Right atrium auricular region (tissue), 2 donors: ENCODE data around the gene ZBTB49. TPM values are rescaled to one million over a fixed set of nuclear protein-coding genes. Genes with fewer than 3 reads are reported as not detected.
"Not testable (repeated sequence)": the region's sequence is repeated elsewhere in the genome, so short reads cannot be mapped to it uniquely, and the experiment has no call there.

Experiments used
- DNase-seq: peaks from one replicate; pipeline ENCODE4 v3.0.0-alpha.2; 2019; ENCODE audit warnings: low spot score
- H3K27ac ChIP-seq, 2 donors: fragments of 200-600 bp; sonication (generic); 1 replicate in 1 of 2; 2 replicates in 1 of 2; pipeline ENCODE4 v1.5.1; 2016 to 2019
- H3K27me3 ChIP-seq, 2 donors: fragments of 200-600 bp; sonication (generic); one replicate each; pipeline versions ENCODE4 v1.5.1 to v1.6.0; 2017 to 2019
- H3K36me3 ChIP-seq: fragments of 200-600 bp; sonication (generic); one replicate; pipeline ENCODE4 v1.5.1; 2016
- H3K4me1 ChIP-seq, 2 donors: fragments of 200-600 bp; sonication (generic); one replicate each; pipeline versions ENCODE4 v1.5.1 to v1.6.0; 2017 to 2019
- H3K4me3 ChIP-seq, 2 donors: fragments of 200-600 bp; sonication (generic); 1 replicate in 1 of 2; 2 replicates in 1 of 2; pipeline ENCODE4 v1.5.1; 2017 to 2019; ENCODE audit warnings: mild to moderate bottlenecking in 1 of 2, moderate library complexity in 1 of 2
- H3K9me3 ChIP-seq, 2 donors: fragments of 200-600 bp; sonication (generic); one replicate each; pipeline ENCODE4 v1.5.1; 2019
- total RNA-seq, 2 donors: library from RNA; depleted of rRNA; stranded (reverse); fragments of >200 nt; gene quantifications; one replicate each; pipeline ENCODE4 v1.1.0, GENCODE V29; 2016
- TF ChIP-seq, protein P1 (sequence below), 2 donors: fragments of 200-600 bp; sonication (generic); IDR thresholded peaks; one replicate each; pipeline ENCODE4 v1.5.1; 2019; ENCODE audit warnings: antibody characterized with exemption in 2 of 2

ZBTB49 gene
- total RNA-seq, 2 donors from 2014 or later: 4.7 to 12.9 TPM

- DNase-seq: no peak
- Histone ChIP-seq H3K4me1 (no peaks in the 10 kb centered on the region), H3K27me3 (no peaks in the 10 kb centered on the region), H3K36me3 (no peaks in the 10 kb centered on the region), H3K27ac (no peak overlapping the region), H3K9me3 (no peaks in the 10 kb centered on the region), H3K4me3 (no peak overlapping the region)
- TF ChIP-seq, protein P1, sequence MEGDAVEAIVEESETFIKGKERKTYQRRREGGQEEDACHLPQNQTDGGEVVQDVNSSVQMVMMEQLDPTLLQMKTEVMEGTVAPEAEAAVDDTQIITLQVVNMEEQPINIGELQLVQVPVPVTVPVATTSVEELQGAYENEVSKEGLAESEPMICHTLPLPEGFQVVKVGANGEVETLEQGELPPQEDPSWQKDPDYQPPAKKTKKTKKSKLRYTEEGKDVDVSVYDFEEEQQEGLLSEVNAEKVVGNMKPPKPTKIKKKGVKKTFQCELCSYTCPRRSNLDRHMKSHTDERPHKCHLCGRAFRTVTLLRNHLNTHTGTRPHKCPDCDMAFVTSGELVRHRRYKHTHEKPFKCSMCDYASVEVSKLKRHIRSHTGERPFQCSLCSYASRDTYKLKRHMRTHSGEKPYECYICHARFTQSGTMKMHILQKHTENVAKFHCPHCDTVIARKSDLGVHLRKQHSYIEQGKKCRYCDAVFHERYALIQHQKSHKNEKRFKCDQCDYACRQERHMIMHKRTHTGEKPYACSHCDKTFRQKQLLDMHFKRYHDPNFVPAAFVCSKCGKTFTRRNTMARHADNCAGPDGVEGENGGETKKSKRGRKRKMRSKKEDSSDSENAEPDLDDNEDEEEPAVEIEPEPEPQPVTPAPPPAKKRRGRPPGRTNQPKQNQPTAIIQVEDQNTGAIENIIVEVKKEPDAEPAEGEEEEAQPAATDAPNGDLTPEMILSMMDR (IDR thresholded peaks at IDR 0.05): no peak
Observed at GRCh38 chr4:4347585-4347984, 57.5 kb downstream of the ZBTB49 start.

- not testable (repeated sequence) for H3K9me3 ChIP-seq, H3K4me3 ChIP-seq, DNase-seq, H3K36me3 ChIP-seq, H3K27ac ChIP-seq, H3K4me1 ChIP-seq, H3K27me3 ChIP-seq
Observed at GRCh38 chr4:4348585-4348984, 58.5 kb downstream of the ZBTB49 start.

DNA sequence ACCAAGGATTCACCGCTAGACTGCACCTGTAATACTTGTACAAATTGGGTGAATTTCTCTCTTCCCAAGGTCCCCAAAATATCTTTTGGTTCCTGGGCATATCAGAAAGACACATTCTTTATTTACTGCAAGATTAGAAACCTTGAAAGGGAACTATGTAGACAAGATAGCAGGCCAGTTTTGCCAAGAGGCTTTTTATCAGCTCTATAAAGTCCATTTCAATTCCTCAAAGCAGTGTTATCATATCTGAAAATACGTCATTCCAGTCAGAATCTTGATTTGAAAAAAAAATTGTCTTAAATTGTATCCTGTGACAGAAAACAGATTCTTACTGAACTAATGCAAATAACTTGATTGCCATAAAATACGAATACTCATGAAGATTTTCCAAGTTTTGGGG is 59.8 kb downstream of the ZBTB49 start:
- Histone ChIP-seq H3K27me3 (no peaks in the 10 kb centered on the region), H3K4me3 (no peak overlapping the region), H3K9me3 (no peaks in the 10 kb centered on the region), H3K4me1 (no peaks in the 10 kb centered on the region), H3K27ac (no peak overlapping the region), H3K36me3 (no peaks in the 10 kb centered on the region)
- TF ChIP-seq, protein P1 (IDR thresholded peaks at IDR 0.05): no peak
- DNase-seq: no peak

DNA sequence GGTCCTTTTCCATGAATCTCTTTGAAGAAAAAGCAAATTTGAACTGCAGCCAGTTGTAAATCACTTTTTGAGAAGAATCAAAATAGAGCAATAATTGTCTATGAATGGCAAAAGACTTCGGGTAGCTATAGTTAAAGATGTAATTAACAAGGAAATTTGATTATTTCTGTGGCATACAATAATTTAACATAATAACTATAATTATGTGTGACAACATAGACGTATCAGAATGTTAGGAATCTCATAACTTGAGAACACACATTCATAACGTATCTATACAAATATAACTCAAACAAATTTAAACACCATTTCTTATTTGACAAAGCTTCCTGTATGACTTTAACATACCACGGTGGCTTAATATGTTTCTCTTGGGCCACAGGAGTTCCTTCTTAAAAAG is 60.9 kb downstream of the ZBTB49 start:
- Histone ChIP-seq H3K27ac (no peak overlapping the region), H3K27me3 (no peaks in the 10 kb centered on the region), H3K36me3 (no peaks in the 10 kb centered on the region), H3K9me3 (no peaks in the 10 kb centered on the region), H3K4me1 (no peaks in the 10 kb centered on the region), H3K4me3 (no peak overlapping the region)
- no peak for DNase-seq
- TF ChIP-seq, protein P1 (IDR thresholded peaks at IDR 0.05): no peak

GRCh38 chr4:4355302-4355701 is 65.3 kb downstream of the ZBTB49 start:
- TF ChIP-seq, protein P1 (IDR thresholded peaks at IDR 0.05): no peak
- Histone ChIP-seq H3K4me1 (no peaks in the 10 kb centered on the region), H3K36me3 (no peaks in the 10 kb centered on the region), H3K27me3 (no peaks in the 10 kb centered on the region), H3K9me3 (no peaks in the 10 kb centered on the region), H3K4me3 (no peak overlapping the region), H3K27ac (no peak overlapping the region)
- no peak for DNase-seq

GRCh38 chr4:4356106-4357041 is 66.3 kb downstream of the ZBTB49 start:
- H3K27me3 ChIP-seq: no peaks in the 10 kb centered on the region
- H3K27ac ChIP-seq: no peak overlapping the region
- TF ChIP-seq, protein P1 (IDR thresholded peaks at IDR 0.05): no peak
- H3K36me3 ChIP-seq: no peaks in the 10 kb centered on the region
- no peak for DNase-seq
- no peaks in the 10 kb centered on the region for H3K9me3 ChIP-seq
- H3K4me3 ChIP-seq: no peak overlapping the region
- H3K4me1 ChIP-seq: no peaks in the 10 kb centered on the region
